Measurements from ENCODE around the gene ZNF593OS. TPM values are rescaled to one million over a fixed set of nuclear protein-coding genes. Genes with fewer than 3 reads are reported as not detected.

The ZNF593OS gene
- total RNA-seq, 1 donor from 2014 or later, result not detected

DNA sequence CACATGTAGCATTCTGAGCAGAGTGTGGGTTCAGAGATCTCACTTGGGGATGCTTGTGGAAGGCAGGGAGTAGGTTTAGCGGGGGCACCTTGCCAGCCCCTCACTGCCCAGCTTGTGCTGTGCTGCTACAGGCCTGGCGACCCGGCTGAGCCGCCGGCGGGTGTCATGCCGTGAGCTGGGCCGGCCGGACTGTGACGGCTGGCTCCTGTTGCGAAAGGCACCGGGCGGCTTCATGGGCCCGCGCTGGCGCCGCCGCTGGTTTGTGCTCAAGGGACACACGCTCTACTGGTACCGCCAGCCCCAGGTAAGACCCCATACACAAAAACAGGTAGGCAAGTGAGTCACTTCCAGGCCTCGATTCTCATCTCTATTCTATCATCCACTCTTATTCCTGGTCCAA, 13.3 kb upstream of the ZNF593OS start:
- FAIRE-seq (no peak), DNase-seq (ENCODE audit: low spot score in 2 of 2) (no peak)

GRCh38 chr1:26184086-26184485, 12.5 kb upstream of the ZNF593OS start:
- FAIRE-seq (no peak), DNase-seq (ENCODE audit: low spot score in 2 of 2) (no peak)

DNA sequence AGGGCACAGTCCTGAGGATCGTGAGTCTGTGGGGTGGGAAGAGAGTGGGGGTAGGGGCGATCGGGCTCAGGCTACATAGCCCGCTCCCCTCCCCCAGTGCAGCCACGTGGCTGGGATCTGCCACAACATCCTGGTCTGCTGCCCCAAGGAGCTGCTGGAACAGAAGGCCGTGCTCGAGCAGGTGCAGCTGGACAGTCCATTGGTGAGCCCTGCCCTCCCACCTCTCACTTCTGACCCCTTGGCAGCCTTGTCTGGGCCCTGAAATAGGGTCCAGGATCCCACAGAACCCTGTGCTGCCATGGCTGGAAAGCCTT, 10.7 kb upstream of the ZNF593OS start:
- FAIRE-seq (no peak), DNase-seq (ENCODE audit: low spot score in 2 of 2) (no peak)

DNA sequence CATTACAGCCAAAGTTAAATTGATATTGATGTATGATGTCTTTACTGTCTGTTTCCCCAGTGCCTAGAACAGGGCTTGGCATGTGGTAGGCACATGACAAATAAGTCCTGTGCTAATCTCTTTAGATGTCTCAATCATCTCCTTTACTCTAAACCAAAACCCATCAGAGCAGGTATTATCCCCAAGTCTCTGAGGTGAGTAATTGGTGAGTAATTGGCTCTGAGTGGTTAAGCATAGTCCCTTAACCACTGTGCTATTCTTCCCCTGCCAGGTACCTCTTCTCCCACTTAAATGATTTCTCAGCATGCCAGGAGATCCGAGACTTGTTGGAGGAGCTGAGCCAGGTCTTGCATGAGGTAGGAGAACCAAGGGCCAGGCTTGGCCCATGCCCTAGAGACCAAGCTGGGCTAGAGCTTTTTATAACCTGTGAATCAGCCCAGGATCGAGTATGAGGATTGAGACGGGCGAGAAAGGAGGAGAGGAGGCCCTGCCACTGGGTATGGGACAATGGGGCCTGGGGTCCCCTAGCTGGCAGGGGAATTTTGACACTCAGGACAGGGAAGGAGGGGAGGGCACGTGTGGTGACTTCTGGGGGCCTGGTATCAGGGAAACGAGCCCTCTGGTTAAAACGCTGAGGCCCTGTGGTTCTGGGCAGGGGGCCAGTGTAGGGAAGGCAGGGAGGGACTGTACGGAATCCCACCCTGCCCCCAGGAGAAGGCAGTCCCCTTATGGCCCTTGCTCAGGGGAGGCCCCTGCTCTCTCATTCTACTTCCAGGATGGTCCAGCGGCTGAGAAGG, 10.2 kb upstream of the ZNF593OS start:
- no peak for DNase-seq (ENCODE audit: low spot score in 2 of 2)
- FAIRE-seq, result no peak

- FAIRE-seq, result no peak
- DNase-seq (ENCODE audit: low spot score in 2 of 2), result no peak
Measured at GRCh38 chr1:26180010-26180506, 8.4 kb upstream of the ZNF593OS start.

DNA sequence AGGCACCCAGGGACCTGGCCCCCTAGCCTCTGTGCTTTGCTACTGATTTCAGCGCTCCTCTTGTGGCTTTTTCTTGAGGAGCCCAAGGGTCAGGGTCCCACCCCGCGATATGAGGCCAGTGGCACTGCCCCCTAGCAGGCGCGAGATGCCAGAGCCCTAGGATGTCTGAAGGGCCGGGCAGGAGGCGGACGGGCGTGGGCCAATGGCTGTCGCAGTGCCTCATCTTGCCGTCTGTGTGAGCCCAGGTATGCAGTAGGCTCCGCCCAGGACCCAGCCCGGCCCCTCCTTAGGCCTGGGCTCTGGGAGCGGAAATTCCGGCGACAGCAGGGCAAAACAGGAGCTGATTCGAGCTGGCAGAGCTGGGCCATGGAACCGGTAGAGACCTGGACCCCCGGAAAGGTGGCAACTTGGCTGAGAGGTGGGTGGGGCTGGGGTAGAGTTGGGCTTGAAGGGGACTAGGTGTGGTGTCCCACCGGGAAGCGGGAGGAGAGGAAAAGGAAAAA, 5.6 kb upstream of the ZNF593OS start, which contains the start of gene CNKSR1:
Gene CNKSR1 (plus strand): TSS at position 310 of the 503 bp plus-strand sequence. CDS start 57 bp downstream, at position 367.
- FAIRE-seq (no peak), DNase-seq (ENCODE audit: low spot score in 2 of 2) (no peak)

- FAIRE-seq, result no peak
Measured at GRCh38 chr1:26175346-26175745, 3.7 kb upstream of the ZNF593OS start.

GRCh38 chr1:26170472-26170821, 1.2 kb downstream of the ZNF593OS start:
- DNase-seq (ENCODE audit: low spot score in 2 of 2), result no peak
- FAIRE-seq, result no peak

More at GRCh38 chr1:26175346-26175745, 3.7 kb upstream of the ZNF593OS start:
- no peak for DNase-seq (ENCODE audit: low spot score in 2 of 2)

- DNase-seq (ENCODE audit: low spot score in 2 of 2) (peak; percentile 100), FAIRE-seq (no peak)
Measured at GRCh38 chr1:26169669-26170471, 1.8 kb downstream of the ZNF593OS start, which contains the start of gene ZNF593. Gene ZNF593 (plus strand): TSS chr1:26169908. CDS start chr1:26169984, 76 bp downstream.

DNA sequence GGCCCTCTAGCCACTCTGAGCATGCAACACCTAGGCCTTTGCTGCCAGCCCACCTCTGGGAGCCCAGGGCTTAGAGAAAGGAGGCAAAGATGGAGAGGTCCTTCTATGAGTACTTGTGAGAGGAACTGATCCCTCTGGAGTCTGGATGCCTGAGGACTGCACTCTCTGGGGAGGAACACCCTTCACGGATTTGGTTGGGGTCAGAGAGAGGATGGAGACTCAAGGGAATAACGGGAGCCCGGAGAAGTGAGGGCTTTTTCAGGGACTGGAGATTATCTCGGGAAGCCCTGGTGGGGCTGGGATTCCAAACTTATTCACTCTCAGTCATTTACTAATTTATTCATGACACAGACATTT, 2.5 kb downstream of the ZNF593OS start:
- FAIRE-seq, result no peak
- no peak for DNase-seq (ENCODE audit: low spot score in 2 of 2)

- FAIRE-seq (no peak), DNase-seq (ENCODE audit: low spot score in 2 of 2) (no peak)
Measured at GRCh38 chr1:26168410-26169197, 3.0 kb downstream of the ZNF593OS start, which contains the start of gene C1orf232. Gene C1orf232 (minus strand): TSS chr1:26168963. CDS start chr1:26168499, 464 bp downstream.

GRCh38 chr1:26166719-26167281, 4.8 kb downstream of the ZNF593OS start:
- DNase-seq (ENCODE audit: low spot score in 2 of 2) (no peak), FAIRE-seq (no peak)

- FAIRE-seq, result no peak
- no peak for DNase-seq (ENCODE audit: low spot score in 2 of 2)
Measured at GRCh38 chr1:26164861-26165842, 6.5 kb downstream of the ZNF593OS start.

DNA sequence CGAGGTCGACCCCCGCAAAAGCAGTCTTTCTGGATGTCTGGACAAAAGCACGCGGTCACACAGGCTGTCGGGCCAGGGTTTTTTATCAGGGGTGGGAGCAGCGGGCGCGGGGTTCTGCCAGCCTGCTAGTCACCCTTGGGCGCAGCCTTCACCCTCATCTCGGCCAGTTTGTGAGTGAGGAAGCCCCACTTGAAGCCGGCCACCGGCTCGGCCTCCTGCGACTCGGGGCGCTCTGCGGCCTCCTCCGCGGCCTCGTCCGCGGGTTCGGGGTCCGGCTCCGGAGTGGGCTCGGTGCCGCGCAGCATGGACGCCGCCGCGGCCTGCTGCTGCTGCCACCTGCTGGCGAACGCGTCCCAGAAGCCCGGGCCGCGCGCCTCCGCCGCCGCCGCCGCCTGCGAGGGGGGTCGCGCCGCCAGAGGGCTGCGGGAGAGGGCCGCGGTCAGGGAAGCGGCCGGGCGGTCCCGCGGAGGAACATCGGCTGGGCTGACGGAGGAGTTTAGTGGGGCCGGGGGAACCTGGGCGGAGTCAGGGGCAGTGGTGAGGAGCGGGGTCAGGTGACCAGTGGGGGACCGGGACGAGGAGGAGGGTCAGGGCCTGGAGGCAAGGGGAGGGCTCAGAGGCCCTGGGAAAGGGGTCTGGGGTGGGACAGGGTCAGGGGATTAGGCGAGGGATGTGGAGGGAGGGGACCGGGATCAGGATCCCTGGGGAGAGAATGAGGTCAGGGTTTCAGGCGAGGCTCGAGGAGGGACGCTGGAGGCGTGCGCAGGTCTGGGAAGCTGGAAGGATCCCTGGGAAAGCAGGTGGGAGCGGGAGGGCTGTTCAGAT, 7.4 kb downstream of the ZNF593OS start:
- FAIRE-seq, result no peak
- peak; percentile 77 for DNase-seq (ENCODE audit: low spot score in 2 of 2)

DNA sequence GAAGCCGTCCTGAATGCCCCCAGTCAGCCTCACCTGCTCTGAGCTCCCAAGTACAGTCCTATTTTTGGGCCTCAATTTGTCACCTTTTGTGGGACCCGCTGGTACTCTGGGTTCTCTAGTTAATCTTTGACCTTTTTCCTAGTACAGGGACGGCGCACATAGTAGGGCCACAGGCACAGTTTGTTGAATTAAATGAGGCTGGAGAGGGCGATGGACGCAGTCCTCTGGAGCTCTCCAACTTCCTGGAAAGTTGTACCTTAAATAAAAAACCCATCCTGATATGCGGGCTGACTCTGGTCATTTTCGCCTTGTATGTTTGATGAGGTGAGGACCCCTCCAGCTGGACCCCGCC, 8.0 kb downstream of the ZNF593OS start:
- no peak for DNase-seq (ENCODE audit: low spot score in 2 of 2)
- no peak for FAIRE-seq

DNA sequence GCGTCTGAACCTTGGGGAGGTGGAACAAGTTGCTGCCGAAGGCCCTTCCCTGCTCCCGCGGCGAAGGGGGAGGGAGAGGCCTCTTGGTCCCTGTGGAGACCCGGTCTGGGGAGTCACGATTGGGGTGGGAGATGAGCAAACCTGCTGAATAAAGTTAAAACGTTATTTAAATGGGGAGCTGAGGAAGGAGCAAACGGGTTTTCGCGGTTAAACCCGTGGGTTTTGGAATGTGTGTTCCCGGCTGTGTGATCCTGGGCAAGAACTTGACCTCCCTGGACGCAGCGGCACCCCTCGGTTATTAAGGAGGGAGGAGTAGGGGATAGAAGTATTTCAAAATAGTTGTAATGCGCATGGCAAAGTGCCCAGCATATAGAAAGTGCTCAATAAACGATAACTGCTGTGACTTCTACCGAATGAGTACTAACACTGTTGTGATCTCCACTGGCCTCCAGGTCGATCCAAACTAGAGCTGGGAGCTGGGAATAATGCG, 9.4 kb downstream of the ZNF593OS start:
- FAIRE-seq, result no peak
- DNase-seq (ENCODE audit: low spot score in 2 of 2), result no peak

GRCh38 chr1:26161415-26162219, 10.0 kb downstream of the ZNF593OS start:
- DNase-seq (ENCODE audit: low spot score in 2 of 2), result peak; percentile 82 to 85
- FAIRE-seq, result no peak

Measured in frontal cortex (tissue), 4 donors.